ENCODE data around the gene PITHD1.

- TF ChIP-seq CTCF (IDR thresholded peaks at IDR 0.05) (no peak), POLR2AphosphoS5 (IDR thresholded peaks at IDR 0.05; ENCODE audit: low read depth, low read length) (no peak), SIN3A (IDR thresholded peaks at IDR 0.05; ENCODE audit: borderline replicate concordance, insufficient read depth, low read depth, low read length) (no peak), REST (IDR thresholded peaks at IDR 0.05; ENCODE audit: insufficient read depth in 1 of 2, low read depth in 2 of 2, low read length in 1 of 2) (no peak), TCF7L2 (IDR thresholded peaks at IDR 0.05; ENCODE audit: low read depth, low read length) (no peak)
Observed at GRCh38 chr1:23784846-23785245, 6.6 kb downstream of the PITHD1 start.
